Measurements from ENCODE around the gene MROH2B.

GRCh38 chr5:41057231-41057630, 13.9 kb downstream of the MROH2B start:
- TF ChIP-seq, protein P1, sequence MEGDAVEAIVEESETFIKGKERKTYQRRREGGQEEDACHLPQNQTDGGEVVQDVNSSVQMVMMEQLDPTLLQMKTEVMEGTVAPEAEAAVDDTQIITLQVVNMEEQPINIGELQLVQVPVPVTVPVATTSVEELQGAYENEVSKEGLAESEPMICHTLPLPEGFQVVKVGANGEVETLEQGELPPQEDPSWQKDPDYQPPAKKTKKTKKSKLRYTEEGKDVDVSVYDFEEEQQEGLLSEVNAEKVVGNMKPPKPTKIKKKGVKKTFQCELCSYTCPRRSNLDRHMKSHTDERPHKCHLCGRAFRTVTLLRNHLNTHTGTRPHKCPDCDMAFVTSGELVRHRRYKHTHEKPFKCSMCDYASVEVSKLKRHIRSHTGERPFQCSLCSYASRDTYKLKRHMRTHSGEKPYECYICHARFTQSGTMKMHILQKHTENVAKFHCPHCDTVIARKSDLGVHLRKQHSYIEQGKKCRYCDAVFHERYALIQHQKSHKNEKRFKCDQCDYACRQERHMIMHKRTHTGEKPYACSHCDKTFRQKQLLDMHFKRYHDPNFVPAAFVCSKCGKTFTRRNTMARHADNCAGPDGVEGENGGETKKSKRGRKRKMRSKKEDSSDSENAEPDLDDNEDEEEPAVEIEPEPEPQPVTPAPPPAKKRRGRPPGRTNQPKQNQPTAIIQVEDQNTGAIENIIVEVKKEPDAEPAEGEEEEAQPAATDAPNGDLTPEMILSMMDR (IDR thresholded peaks at IDR 0.05): no peak
- no peak for TF ChIP-seq ZFX (IDR thresholded peaks at IDR 0.05; ENCODE audit: borderline replicate concordance)
